ENCODE measurements around the gene KCNIP1.

Gene KCNIP1

DNA sequence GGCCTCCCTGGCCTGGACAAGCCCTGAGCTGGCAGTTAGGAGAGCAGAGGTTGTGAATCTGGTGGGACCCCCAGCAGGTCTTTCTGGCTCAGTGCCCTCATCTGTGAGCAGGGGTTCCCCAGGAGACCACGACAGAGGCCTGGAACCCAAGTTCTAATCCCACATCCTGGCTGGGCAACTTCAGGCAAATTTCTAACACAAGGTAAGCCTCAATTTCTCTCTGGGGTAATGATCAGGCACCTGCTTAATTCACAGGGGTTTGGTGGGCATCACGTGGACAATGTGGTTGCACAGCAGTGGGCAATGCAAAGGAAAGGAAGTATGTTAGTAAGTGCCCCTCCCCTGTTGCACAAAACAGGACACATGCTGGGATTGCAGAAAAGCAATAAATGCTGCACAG is 1.9 kb upstream of the KCNIP1 start:
- H3K4me3 ChIP-seq (replicated peaks; ENCODE audit: insufficient read depth, low read length) = no peak overlapping the region
- no peak overlapping the region for H3K27ac ChIP-seq (replicated peaks)
- TF ChIP-seq, protein P1, sequence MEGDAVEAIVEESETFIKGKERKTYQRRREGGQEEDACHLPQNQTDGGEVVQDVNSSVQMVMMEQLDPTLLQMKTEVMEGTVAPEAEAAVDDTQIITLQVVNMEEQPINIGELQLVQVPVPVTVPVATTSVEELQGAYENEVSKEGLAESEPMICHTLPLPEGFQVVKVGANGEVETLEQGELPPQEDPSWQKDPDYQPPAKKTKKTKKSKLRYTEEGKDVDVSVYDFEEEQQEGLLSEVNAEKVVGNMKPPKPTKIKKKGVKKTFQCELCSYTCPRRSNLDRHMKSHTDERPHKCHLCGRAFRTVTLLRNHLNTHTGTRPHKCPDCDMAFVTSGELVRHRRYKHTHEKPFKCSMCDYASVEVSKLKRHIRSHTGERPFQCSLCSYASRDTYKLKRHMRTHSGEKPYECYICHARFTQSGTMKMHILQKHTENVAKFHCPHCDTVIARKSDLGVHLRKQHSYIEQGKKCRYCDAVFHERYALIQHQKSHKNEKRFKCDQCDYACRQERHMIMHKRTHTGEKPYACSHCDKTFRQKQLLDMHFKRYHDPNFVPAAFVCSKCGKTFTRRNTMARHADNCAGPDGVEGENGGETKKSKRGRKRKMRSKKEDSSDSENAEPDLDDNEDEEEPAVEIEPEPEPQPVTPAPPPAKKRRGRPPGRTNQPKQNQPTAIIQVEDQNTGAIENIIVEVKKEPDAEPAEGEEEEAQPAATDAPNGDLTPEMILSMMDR (IDR thresholded peaks at IDR 0.05; ENCODE audit: insufficient read depth, low read length) = no peak
- no peak for TF ChIP-seq GABPA (IDR thresholded peaks at IDR 0.05; ENCODE audit: low read depth)
- no peak for TF ChIP-seq POLR2AphosphoS5 (IDR thresholded peaks at IDR 0.05; ENCODE audit: low read depth)
- no peak for TF ChIP-seq SPI1 (IDR thresholded peaks at IDR 0.05; ENCODE audit: borderline replicate concordance, low read depth)
- DNase-seq (ENCODE audit: low read depth in 1 of 2, low spot score in 1 of 2) = no peak
- H3K27me3 ChIP-seq (ENCODE audit: insufficient read depth, poor library complexity, severe bottlenecking) = peaks cover 18% of the 10 kb centered on the region

DNA sequence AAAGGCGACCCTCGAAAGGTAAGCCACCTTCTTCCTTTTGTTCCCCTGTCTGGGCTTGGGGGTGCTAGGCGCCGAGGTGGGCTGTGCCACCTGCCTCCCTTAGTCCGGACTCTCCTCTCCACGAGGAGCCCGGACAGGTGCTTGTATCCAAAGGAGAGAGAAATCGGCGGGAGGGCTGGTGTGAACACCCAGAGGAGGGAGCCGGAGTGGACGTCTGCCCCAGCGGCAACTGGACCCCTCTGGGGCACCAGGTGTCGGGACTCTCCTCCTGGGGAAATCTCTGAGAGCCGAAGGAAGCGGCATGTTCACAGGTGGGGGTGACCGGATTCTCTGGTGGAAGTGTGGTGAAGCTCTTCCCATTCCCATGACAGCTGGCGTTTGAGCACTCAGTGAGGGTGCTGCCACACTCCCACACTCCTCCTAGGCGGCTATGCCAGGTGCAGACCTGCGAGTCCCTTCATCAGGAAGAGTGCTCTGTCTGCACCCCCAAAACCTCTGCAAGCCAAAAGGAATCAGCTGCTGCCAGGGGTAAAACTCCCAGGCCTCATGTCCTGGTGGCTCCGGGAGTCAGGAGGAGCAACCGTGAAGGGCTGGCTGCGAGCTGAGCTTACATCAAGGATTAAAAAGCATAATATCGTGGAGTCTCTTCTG is 921 bp downstream of the KCNIP1 start:
- Histone ChIP-seq H3K27me3 (ENCODE audit: insufficient read depth, poor library complexity, severe bottlenecking) (peaks cover 18% of the 10 kb centered on the region), H3K27ac (replicated peaks) (no peak overlapping the region), H3K4me3 (replicated peaks; ENCODE audit: insufficient read depth, low read length) (no peak overlapping the region)
- no peak for TF ChIP-seq POLR2AphosphoS5 (IDR thresholded peaks at IDR 0.05; ENCODE audit: low read depth)
- TF ChIP-seq REST (IDR thresholded peaks at IDR 0.05; ENCODE audit: insufficient replicate concordance, low read depth) = no peak
- TF ChIP-seq, protein P1 (IDR thresholded peaks at IDR 0.05; ENCODE audit: insufficient read depth, low read length) = no peak
- no peak for TF ChIP-seq SPI1 (IDR thresholded peaks at IDR 0.05; ENCODE audit: borderline replicate concordance, low read depth)
- no peak for TF ChIP-seq GABPA (IDR thresholded peaks at IDR 0.05; ENCODE audit: low read depth)
- no peak for DNase-seq (ENCODE audit: low read depth in 1 of 2, low spot score in 1 of 2)

- Histone ChIP-seq H3K4me3 (replicated peaks; ENCODE audit: insufficient read depth, low read length) (no peak overlapping the region), H3K27me3 (ENCODE audit: insufficient read depth, poor library complexity, severe bottlenecking) (peaks cover 9% of the 10 kb centered on the region), H3K27ac (replicated peaks) (no peak overlapping the region)
- TF ChIP-seq SPI1 (IDR thresholded peaks at IDR 0.05; ENCODE audit: borderline replicate concordance, low read depth) (no peak), POLR2AphosphoS5 (IDR thresholded peaks at IDR 0.05; ENCODE audit: low read depth) (no peak), GABPA (IDR thresholded peaks at IDR 0.05; ENCODE audit: low read depth) (no peak), REST (IDR thresholded peaks at IDR 0.05; ENCODE audit: insufficient replicate concordance, low read depth) (no peak)
- TF ChIP-seq, protein P1 (IDR thresholded peaks at IDR 0.05; ENCODE audit: insufficient read depth, low read length) = no peak
- DNase-seq (ENCODE audit: low read depth in 1 of 2, low spot score in 1 of 2) = no peak
These were observed 4.2 kb downstream of the KCNIP1 start for GRCh38 chr5:170508036-170508435.

Measured in HL-60 (cell line).